GM15510 (cell line): ENCODE measurements around the gene PRTG.

Source experiments
- POLR2A ChIP-seq: IDR thresholded peaks from 3 replicates; pipeline ENCODE4 v1.6.1; 2011; ENCODE audit warnings: borderline replicate concordance; ENCODE audit not compliant: insufficient read length; ENCODE audit errors: extremely low read depth

The PRTG gene

GRCh38 chr15:55681631-55682030 lies 61.3 kb downstream of the PRTG start:
- no peak for TF ChIP-seq POLR2A

GRCh38 chr15:55676507-55676906 lies 66.4 kb downstream of the PRTG start:
- no peak for TF ChIP-seq POLR2A

GRCh38 chr15:55673287-55673686 lies 69.7 kb downstream of the PRTG start:
- TF ChIP-seq POLR2A = no peak

GRCh38 chr15:55669270-55669669 lies 73.7 kb downstream of the PRTG start:
- TF ChIP-seq POLR2A = no peak

- TF ChIP-seq POLR2A = no peak
Measured at GRCh38 chr15:55665605-55666227, 77.2 kb downstream of the PRTG start.

- TF ChIP-seq POLR2A = no peak
Measured at GRCh38 chr15:55661428-55661827, 81.5 kb downstream of the PRTG start.

GRCh38 chr15:55660153-55660552 lies 82.8 kb downstream of the PRTG start:
- no peak for TF ChIP-seq POLR2A

GRCh38 chr15:55659481-55659880 lies 83.5 kb downstream of the PRTG start:
- no peak for TF ChIP-seq POLR2A

- TF ChIP-seq POLR2A = no peak
Measured at GRCh38 chr15:55658886-55659285, 84.1 kb downstream of the PRTG start.

GRCh38 chr15:55654561-55655031 lies 88.4 kb downstream of the PRTG start:
- no peak for TF ChIP-seq POLR2A

GRCh38 chr15:55652909-55653495 lies 90.0 kb downstream of the PRTG start:
- no peak for TF ChIP-seq POLR2A

GRCh38 chr15:55652359-55652758 lies 90.6 kb downstream of the PRTG start:
- no peak for TF ChIP-seq POLR2A

GRCh38 chr15:55649058-55649423 lies 93.9 kb downstream of the PRTG start:
- no peak for TF ChIP-seq POLR2A

GRCh38 chr15:55638764-55639163 lies 104.2 kb downstream of the PRTG start:
- TF ChIP-seq POLR2A = no peak

- no peak for TF ChIP-seq POLR2A
Measured at GRCh38 chr15:55637086-55637485, 105.9 kb downstream of the PRTG start.

GRCh38 chr15:55633731-55634130 lies 109.2 kb downstream of the PRTG start:
- no peak for TF ChIP-seq POLR2A

GRCh38 chr15:55632434-55632833 lies 110.5 kb downstream of the PRTG start:
- TF ChIP-seq POLR2A = no peak

- TF ChIP-seq POLR2A = no peak
Measured at GRCh38 chr15:55630858-55631257, 112.1 kb downstream of the PRTG start.

GRCh38 chr15:55628369-55628730 lies 114.6 kb downstream of the PRTG start:
- TF ChIP-seq POLR2A = no peak
